ENCODE measurements around the gene CPLANE2. TPM values are rescaled to one million over a fixed set of nuclear protein-coding genes. Genes with fewer than 3 reads are reported as not detected.
A peak's percentile ranks its signal among the peaks of the same experiment; 100 is the strongest.

The CPLANE2 gene
- total RNA-seq, 1 experiment from 2014 or later = 4.5 TPM

- H3F3A ChIP-seq (ENCODE audit: insufficient read depth, low read depth) = peaks cover 5% of the 10 kb centered on the region; the same call in 1 of the 2 replicates
- TSS peak; percentile 84 for BruUV-seq (replicated peaks)
- H2AFZ ChIP-seq = peak overlapping the region; percentile 82
- H3K79me2 ChIP-seq (ENCODE audit: low read depth) = peaks cover 3% of the 10 kb centered on the region; the same call in 1 of the 2 replicates
- CTCF ChIA-PET = interaction anchor here (0.6 to 0.7 kb wide), 4 partner anchors 16 to 159 kb away, joined by 3 to 6 read pairs (median 5); no protein-coding TSS in a partner anchor
- intact Hi-C loops (cut with micrococcal nuclease; ENCODE audit: unreplicated experiment) = loop anchor here (1.0 to 2.0 kb wide), 3 partner anchors 10 to 29 kb away; partner anchors contain the start of gene CPLANE2
- H4K20me1 ChIP-seq (ENCODE audit: insufficient read depth) = no peaks in the 10 kb centered on the region
- peak overlapping the region; percentile 67 for H3K4me3 ChIP-seq
- H3K4me2 ChIP-seq = peak overlapping the region; percentile 85
- no peak for DNase-seq
- POLR2A ChIA-PET (ENCODE audit: unreplicated experiment) = interaction anchor here (0.5 to 0.8 kb wide), 4 partner anchors 9 to 35 kb away, joined by 7 to 22 read pairs (median 15); no protein-coding TSS in a partner anchor
- no peaks in the 10 kb centered on the region for H3K27me3 ChIP-seq (ENCODE audit: insufficient read depth, low read depth)
- TF ChIP-seq EZH2 (IDR thresholded peaks at IDR 0.05; ENCODE audit: low read depth) = no peak
- TF ChIP-seq, protein P1, sequence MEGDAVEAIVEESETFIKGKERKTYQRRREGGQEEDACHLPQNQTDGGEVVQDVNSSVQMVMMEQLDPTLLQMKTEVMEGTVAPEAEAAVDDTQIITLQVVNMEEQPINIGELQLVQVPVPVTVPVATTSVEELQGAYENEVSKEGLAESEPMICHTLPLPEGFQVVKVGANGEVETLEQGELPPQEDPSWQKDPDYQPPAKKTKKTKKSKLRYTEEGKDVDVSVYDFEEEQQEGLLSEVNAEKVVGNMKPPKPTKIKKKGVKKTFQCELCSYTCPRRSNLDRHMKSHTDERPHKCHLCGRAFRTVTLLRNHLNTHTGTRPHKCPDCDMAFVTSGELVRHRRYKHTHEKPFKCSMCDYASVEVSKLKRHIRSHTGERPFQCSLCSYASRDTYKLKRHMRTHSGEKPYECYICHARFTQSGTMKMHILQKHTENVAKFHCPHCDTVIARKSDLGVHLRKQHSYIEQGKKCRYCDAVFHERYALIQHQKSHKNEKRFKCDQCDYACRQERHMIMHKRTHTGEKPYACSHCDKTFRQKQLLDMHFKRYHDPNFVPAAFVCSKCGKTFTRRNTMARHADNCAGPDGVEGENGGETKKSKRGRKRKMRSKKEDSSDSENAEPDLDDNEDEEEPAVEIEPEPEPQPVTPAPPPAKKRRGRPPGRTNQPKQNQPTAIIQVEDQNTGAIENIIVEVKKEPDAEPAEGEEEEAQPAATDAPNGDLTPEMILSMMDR (conservative IDR thresholded peaks at IDR 0.05) = no peak
- no peaks in the 10 kb centered on the region for H3K36me3 ChIP-seq (ENCODE audit: low read depth)
- no peaks in the 10 kb centered on the region for H3K9me3 ChIP-seq (ENCODE audit: insufficient read depth, low read depth)
- peak overlapping the region; percentile 83 for H3K27ac ChIP-seq
- no peaks in the 10 kb centered on the region for H3K9me2 ChIP-seq (ENCODE audit: insufficient read depth)
- H3K4me1 ChIP-seq (replicated peaks; ENCODE audit: insufficient read depth) = peaks cover 23% of the 10 kb centered on the region
Measured at GRCh38 chr1:16207318-16208269, 29.4 kb downstream of the CPLANE2 start.

- intact Hi-C loops (cut with micrococcal nuclease; ENCODE audit: unreplicated experiment) = loop anchor here (1.0 to 2.0 kb wide), 3 partner anchors 11 to 30 kb away; partner anchors contain the start of gene CPLANE2
- Histone ChIP-seq H3K4me1 (replicated peaks; ENCODE audit: insufficient read depth) (peaks cover 16% of the 10 kb centered on the region), H3K27ac (peak overlapping the region; percentile 83), H3K4me2 (peak overlapping the region; percentile 85), H3K9me3 (ENCODE audit: insufficient read depth, low read depth) (no peaks in the 10 kb centered on the region), H3K4me3 (peak overlapping the region; percentile 67), H4K20me1 (ENCODE audit: insufficient read depth) (no peaks in the 10 kb centered on the region), H3K79me2 (ENCODE audit: low read depth) (peaks cover 3% of the 10 kb centered on the region; the same call in 1 of the 2 replicates), H3K27me3 (ENCODE audit: insufficient read depth, low read depth) (no peaks in the 10 kb centered on the region), H2AFZ (peak overlapping the region; percentile 82), H3K36me3 (ENCODE audit: low read depth) (no peaks in the 10 kb centered on the region), H3K9me2 (ENCODE audit: insufficient read depth) (no peaks in the 10 kb centered on the region), H3F3A (ENCODE audit: insufficient read depth, low read depth) (peaks cover 5% of the 10 kb centered on the region; the same call in 1 of the 2 replicates)
- TF ChIP-seq EZH2 (IDR thresholded peaks at IDR 0.05; ENCODE audit: low read depth) = no peak
- TF ChIP-seq, protein P1 (conservative IDR thresholded peaks at IDR 0.05) = no peak
- ChIA-PET POLR2A (ENCODE audit: unreplicated experiment) (interaction anchor here (0.5 to 0.8 kb wide), 6 partner anchors 9 to 36 kb away, joined by 3 to 22 read pairs (median 10); no protein-coding TSS in a partner anchor), CTCF (interaction anchor here (0.6 to 0.7 kb wide), 3 partner anchors 15 to 160 kb away, joined by 3 to 6 read pairs (median 4); no protein-coding TSS in a partner anchor)
- BruUV-seq (replicated peaks) = no TSS peak
- DNase-seq = peak; percentile 89 to 97
Measured at GRCh38 chr1:16206547-16207317, 30.3 kb downstream of the CPLANE2 start.
